Activated CD8-positive, alpha-beta memory T cell treated with anti-CD3 and anti-CD28 coated beads, Interleukin-2, amount 50 U/mL, for 24 hours (primary cell): ENCODE measurements around the gene GALNT14.

Experiments
- DNase-seq: peaks from one replicate; pipeline ENCODE4 v3.0.0-alpha.2; 2020; ENCODE audit errors: extremely low read depth

Gene GALNT14

GRCh38 chr2:31136000-31136399 is 2.2 kb downstream of the GALNT14 start:
- DNase-seq = no peak

- DNase-seq = no peak
Observed at GRCh38 chr2:31134480-31134879, 3.8 kb downstream of the GALNT14 start.

GRCh38 chr2:31132786-31133185 is 5.5 kb downstream of the GALNT14 start:
- no peak for DNase-seq

- no peak for DNase-seq
Observed at GRCh38 chr2:31131871-31132270, 6.4 kb downstream of the GALNT14 start.

- no peak for DNase-seq
Observed at GRCh38 chr2:31129375-31130171, 8.7 kb downstream of the GALNT14 start.

GRCh38 chr2:31127931-31128330 is 10.3 kb downstream of the GALNT14 start:
- DNase-seq = no peak

- no peak for DNase-seq
Observed at GRCh38 chr2:31125918-31126695, 12.1 kb downstream of the GALNT14 start.

GRCh38 chr2:31124904-31125303 is 13.3 kb downstream of the GALNT14 start:
- no peak for DNase-seq

GRCh38 chr2:31122133-31122532 is 16.1 kb downstream of the GALNT14 start:
- no peak for DNase-seq

- DNase-seq = no peak
Observed at GRCh38 chr2:31113765-31114164, 24.5 kb downstream of the GALNT14 start.

GRCh38 chr2:31112544-31112943 is 25.7 kb downstream of the GALNT14 start:
- DNase-seq = no peak

GRCh38 chr2:31110998-31111397 is 27.2 kb downstream of the GALNT14 start:
- DNase-seq = no peak

GRCh38 chr2:31110431-31110830 is 27.8 kb downstream of the GALNT14 start:
- no peak for DNase-seq

GRCh38 chr2:31109633-31110192 is 28.5 kb downstream of the GALNT14 start:
- no peak for DNase-seq

- no peak for DNase-seq
Observed at GRCh38 chr2:31108561-31109286, 29.5 kb downstream of the GALNT14 start.

GRCh38 chr2:31107591-31108300 is 30.5 kb downstream of the GALNT14 start:
- no peak for DNase-seq

GRCh38 chr2:31101701-31102100 is 36.5 kb downstream of the GALNT14 start:
- DNase-seq = no peak

- no peak for DNase-seq
Observed at GRCh38 chr2:31097962-31098613, 40.2 kb downstream of the GALNT14 start.

GRCh38 chr2:31090188-31090587 is 48.1 kb downstream of the GALNT14 start:
- DNase-seq = no peak

GRCh38 chr2:31089645-31090044 is 48.6 kb downstream of the GALNT14 start:
- no peak for DNase-seq
